ENCODE results near the gene RIMS1.

The RIMS1 gene

DNA sequence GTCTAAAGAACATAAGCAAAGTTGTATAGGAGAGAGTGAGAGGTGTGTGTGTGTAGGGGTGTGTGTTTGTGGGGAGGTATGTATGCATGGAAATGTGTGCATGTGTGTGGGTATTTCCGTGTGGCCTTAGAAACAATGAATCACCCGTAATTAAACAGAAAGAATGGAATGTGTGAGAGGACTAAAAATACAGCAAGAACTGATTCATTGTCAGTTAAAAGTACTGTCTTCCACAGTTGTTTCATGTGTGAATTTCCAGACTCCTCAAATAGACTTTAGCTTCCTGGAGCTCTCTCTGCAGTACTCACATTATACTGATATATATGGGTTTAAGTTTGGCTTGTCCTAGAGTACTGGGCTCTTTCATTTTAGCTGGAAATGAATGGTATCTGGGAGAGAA is 145.7 kb downstream of the RIMS1 start:
- no peak for DNase-seq (ENCODE audit: extremely low read depth, low read depth)
- TF ChIP-seq, protein P1, sequence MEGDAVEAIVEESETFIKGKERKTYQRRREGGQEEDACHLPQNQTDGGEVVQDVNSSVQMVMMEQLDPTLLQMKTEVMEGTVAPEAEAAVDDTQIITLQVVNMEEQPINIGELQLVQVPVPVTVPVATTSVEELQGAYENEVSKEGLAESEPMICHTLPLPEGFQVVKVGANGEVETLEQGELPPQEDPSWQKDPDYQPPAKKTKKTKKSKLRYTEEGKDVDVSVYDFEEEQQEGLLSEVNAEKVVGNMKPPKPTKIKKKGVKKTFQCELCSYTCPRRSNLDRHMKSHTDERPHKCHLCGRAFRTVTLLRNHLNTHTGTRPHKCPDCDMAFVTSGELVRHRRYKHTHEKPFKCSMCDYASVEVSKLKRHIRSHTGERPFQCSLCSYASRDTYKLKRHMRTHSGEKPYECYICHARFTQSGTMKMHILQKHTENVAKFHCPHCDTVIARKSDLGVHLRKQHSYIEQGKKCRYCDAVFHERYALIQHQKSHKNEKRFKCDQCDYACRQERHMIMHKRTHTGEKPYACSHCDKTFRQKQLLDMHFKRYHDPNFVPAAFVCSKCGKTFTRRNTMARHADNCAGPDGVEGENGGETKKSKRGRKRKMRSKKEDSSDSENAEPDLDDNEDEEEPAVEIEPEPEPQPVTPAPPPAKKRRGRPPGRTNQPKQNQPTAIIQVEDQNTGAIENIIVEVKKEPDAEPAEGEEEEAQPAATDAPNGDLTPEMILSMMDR (IDR thresholded peaks at IDR 0.05; ENCODE audit: low read depth, low read length) = no peak

DNA sequence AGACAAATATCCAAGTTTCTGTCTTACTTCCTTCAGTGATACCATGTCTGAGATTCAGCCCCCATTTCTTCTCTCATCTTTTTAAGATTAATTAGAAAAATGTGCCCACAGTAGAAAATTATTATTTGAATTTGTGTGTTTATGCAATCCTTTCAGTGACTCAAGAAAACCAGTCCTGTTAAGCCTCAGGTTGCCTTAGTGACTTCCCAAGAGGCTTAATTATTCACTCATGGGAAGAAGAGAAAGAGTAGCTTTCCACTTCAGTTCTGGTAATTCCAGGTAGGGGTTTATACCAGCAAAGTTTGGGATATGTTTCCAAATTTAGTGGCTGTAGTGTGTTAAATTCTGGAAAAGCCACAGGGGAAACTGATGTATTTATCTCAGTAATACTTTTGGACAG is 149.1 kb downstream of the RIMS1 start:
- DNase-seq (ENCODE audit: extremely low read depth, low read depth) = no peak
- TF ChIP-seq, protein P1 (IDR thresholded peaks at IDR 0.05; ENCODE audit: low read depth, low read length) = no peak

DNA sequence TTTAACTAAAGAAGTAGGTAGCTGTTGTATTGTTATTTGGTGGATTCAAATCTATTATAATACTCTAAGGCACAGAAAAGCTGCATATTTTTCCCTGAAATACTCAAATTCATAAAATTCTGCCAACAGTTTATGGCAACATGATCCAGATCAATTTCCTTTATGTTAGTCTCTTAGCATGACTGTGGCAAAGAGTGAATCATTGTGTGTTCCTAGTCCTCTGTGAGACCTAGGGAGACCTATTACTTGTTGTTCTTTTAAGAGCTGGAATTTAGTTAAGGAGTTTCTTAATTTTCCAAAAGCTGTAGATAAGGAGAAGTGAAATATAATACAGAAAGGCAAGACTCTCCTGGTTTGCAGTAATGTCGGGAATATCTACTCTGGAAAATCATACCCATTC is 149.6 kb downstream of the RIMS1 start:
- TF ChIP-seq, protein P1 (IDR thresholded peaks at IDR 0.05; ENCODE audit: low read depth, low read length) = no peak
- DNase-seq (ENCODE audit: extremely low read depth, low read depth) = no peak

DNA sequence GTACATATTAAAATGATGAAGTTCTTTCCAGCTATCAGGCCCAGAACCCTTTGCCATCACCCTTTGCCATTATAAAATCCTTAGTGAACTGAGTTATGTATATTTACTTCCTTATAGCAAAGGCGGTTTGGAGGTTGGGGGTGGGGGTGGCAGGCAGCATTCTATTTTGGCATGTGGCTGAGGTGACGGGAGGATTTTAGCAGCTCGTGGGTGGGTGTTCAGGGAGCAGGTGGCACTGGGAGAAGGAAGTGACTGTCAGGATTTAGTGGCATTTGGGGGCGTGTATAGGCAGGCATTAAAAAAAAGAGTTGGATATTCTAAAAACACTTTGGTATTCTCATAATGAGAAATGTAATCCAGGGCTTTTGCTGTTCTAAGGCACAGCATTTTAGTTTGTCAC is 150.7 kb downstream of the RIMS1 start:
- TF ChIP-seq, protein P1 (IDR thresholded peaks at IDR 0.05; ENCODE audit: low read depth, low read length) = no peak
- no peak for DNase-seq (ENCODE audit: extremely low read depth, low read depth)

DNA sequence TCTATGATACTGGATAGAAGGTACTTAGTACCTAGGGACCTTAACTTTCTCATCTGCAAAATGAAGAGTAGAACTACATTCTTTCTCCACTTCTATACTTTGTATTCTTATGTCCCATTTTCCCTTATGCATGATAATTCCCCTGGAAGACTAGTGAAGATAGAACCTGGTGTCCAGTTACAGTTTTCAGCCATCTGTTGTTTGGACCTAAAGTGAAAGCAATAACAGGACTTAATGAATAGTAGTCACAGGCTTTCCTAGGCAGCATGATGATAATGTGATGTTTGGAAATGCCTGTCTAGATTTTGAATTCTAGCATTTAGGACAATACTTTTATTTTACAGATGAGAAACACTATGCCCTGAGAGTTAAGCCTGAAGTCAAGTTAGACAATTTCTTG is 153.8 kb downstream of the RIMS1 start:
- no peak for DNase-seq (ENCODE audit: extremely low read depth, low read depth)
- TF ChIP-seq, protein P1 (IDR thresholded peaks at IDR 0.05; ENCODE audit: low read depth, low read length) = no peak

DNA sequence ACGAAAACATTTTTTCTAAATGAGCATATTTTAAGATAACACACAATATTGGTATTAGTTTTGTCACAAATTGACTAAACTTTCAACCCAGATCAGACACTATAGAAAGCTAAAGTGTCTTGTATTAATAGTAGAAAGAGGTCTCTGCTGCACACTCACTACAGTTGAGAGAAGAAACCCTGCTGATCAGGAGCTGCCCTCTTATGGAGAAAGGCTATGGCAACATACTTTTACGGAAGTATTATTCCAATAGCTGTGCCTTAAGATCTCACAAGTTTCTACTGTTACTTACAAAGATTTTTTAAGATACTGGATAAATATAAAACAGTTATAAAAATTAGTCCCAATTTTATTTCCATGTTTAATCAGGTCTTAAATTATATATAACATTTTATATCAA is 155.7 kb downstream of the RIMS1 start:
- DNase-seq (ENCODE audit: extremely low read depth, low read depth) = no peak
- TF ChIP-seq, protein P1 (IDR thresholded peaks at IDR 0.05; ENCODE audit: low read depth, low read length) = no peak

DNA sequence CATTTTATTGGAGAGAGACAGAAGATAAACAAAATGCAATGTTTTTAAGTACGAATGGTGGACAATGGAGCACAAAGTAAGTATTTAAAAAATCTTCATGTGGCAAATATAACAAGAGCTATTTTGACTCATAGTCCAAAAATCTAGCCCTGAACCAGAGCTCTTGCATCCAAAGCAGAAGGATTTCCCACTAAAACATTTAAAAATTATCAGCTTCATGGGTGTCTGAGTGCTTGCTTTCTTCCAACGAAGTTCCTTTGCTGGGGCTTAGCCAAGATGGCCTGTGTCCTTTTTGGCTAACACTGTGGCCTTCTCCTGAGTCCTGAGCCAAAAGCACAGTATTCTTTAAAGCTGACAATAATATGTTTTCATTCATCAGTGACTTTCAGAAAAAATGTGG is 161.7 kb downstream of the RIMS1 start:
- TF ChIP-seq, protein P1 (IDR thresholded peaks at IDR 0.05; ENCODE audit: low read depth, low read length) = no peak
- DNase-seq (ENCODE audit: extremely low read depth, low read depth) = no peak
